ENCODE results near the gene PIP5K1B. TPM values are rescaled to one million over a fixed set of nuclear protein-coding genes. Genes with fewer than 3 reads are reported as not detected.

PIP5K1B gene
- total and polyA plus RNA-seq, 7 donors: 10.3 to 72.6 (median 23.5) TPM

GRCh38 chr9:68819065-68819464 is 114.0 kb downstream of the PIP5K1B start:
- WGBS, 2 donors: 97 to 100% methylated on average over 2 of the region's 2 CpGs

GRCh38 chr9:68821911-68822310 is 116.9 kb downstream of the PIP5K1B start:
- no peak overlapping the region for H3K27ac ChIP-seq
- H3K27me3 ChIP-seq: no peaks in the 10 kb centered on the region
- H3K4me3 ChIP-seq: no peak overlapping the region
- TF ChIP-seq EP300 (IDR thresholded peaks at IDR 0.05) (no peak), POLR2AphosphoS5 (IDR thresholded peaks at IDR 0.05) (no peak), POLR2A (IDR thresholded peaks at IDR 0.05) (no peak)
- TF ChIP-seq, protein P1, sequence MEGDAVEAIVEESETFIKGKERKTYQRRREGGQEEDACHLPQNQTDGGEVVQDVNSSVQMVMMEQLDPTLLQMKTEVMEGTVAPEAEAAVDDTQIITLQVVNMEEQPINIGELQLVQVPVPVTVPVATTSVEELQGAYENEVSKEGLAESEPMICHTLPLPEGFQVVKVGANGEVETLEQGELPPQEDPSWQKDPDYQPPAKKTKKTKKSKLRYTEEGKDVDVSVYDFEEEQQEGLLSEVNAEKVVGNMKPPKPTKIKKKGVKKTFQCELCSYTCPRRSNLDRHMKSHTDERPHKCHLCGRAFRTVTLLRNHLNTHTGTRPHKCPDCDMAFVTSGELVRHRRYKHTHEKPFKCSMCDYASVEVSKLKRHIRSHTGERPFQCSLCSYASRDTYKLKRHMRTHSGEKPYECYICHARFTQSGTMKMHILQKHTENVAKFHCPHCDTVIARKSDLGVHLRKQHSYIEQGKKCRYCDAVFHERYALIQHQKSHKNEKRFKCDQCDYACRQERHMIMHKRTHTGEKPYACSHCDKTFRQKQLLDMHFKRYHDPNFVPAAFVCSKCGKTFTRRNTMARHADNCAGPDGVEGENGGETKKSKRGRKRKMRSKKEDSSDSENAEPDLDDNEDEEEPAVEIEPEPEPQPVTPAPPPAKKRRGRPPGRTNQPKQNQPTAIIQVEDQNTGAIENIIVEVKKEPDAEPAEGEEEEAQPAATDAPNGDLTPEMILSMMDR (IDR thresholded peaks at IDR 0.05): no peak
- intact Hi-C loops (cut with DNase I): no loop called here
- 84 to 90% methylated on average over 2 of the region's 2 CpGs for WGBS, 2 donors
- no peaks in the 10 kb centered on the region for H3K36me3 ChIP-seq
- no peaks in the 10 kb centered on the region for H3K9me3 ChIP-seq
- peaks cover 0 to 4% (median 2%) of the 10 kb centered on the region in 4 donors for H3K4me1 ChIP-seq
- DNase-seq: no peak

More at GRCh38 chr9:68819065-68819464, 114.0 kb downstream of the PIP5K1B start:
- Histone ChIP-seq H3K4me1 (peaks cover 0 to 4% (median 0%) of the 10 kb centered on the region in 4 donors), H3K4me3 (no peak overlapping the region), H3K36me3 (no peaks in the 10 kb centered on the region), H3K27ac (no peak overlapping the region), H3K27me3 (no peaks in the 10 kb centered on the region), H3K9me3 (no peaks in the 10 kb centered on the region)
- intact Hi-C loops (cut with DNase I): loop anchor here (5.0 kb wide), 1 partner anchor 43 kb away; no protein-coding TSS in a partner anchor
- DNase-seq: no peak
- TF ChIP-seq POLR2A (IDR thresholded peaks at IDR 0.05) (no peak), POLR2AphosphoS5 (IDR thresholded peaks at IDR 0.05) (no peak), EP300 (IDR thresholded peaks at IDR 0.05) (no peak)
- TF ChIP-seq, protein P1 (IDR thresholded peaks at IDR 0.05): no peak

GRCh38 chr9:68822596-68823165 is 117.6 kb downstream of the PIP5K1B start:
- DNase-seq: no peak
- intact Hi-C loops (cut with DNase I): no loop called here
- WGBS, 2 donors: 62 to 67% methylated on average over 6 of the region's 6 CpGs
- TF ChIP-seq, protein P1 (IDR thresholded peaks at IDR 0.05): no peak
- no peak for TF ChIP-seq POLR2AphosphoS5 (IDR thresholded peaks at IDR 0.05)
- TF ChIP-seq EP300 (IDR thresholded peaks at IDR 0.05): no peak
- no peak for TF ChIP-seq POLR2A (IDR thresholded peaks at IDR 0.05)
- Histone ChIP-seq H3K4me1 (peaks cover 0 to 4% (median 0%) of the 10 kb centered on the region in 4 donors), H3K36me3 (no peaks in the 10 kb centered on the region), H3K27me3 (no peaks in the 10 kb centered on the region), H3K4me3 (no peak overlapping the region), H3K27ac (no peak overlapping the region), H3K9me3 (no peaks in the 10 kb centered on the region)

DNA sequence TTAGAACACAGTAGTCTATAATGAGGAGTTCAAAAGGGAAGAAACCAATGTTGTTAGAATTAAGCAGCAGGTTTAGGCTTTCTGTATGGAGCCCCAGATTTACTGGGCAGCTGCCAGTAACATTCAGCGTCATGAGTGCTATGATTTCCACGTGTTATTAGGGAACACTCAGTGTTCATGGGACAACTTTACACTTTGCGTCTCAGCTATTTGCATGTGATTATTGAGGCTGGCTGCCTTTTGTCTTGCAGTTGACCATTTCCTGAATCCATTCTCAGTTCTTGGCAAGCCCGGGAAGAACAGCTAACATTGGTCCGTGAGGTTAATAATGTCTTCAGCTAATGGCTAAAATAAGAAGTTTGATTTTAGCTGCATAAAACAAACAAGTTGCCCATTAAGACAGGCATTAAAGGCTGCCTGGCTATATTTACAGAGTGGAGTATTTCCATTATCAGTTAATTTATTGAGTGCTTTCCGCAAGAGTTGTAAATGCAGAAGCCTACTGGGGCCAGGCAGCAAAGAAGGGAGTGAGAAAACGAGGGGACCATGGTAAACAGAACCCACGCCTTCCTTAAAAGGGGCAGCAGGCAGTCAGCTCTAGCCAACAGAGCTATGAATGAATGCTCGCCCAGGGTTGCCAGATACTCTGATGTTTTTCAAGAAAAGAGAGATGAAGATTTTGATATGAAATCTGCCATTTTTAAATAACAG is 120.9 kb downstream of the PIP5K1B start:
- no peak for DNase-seq
- H3K4me3 ChIP-seq: no peak overlapping the region
- no peaks in the 10 kb centered on the region for H3K36me3 ChIP-seq
- H3K4me1 ChIP-seq: peaks cover 0 to 4% (median 0%) of the 10 kb centered on the region in 4 donors
- H3K27me3 ChIP-seq: no peaks in the 10 kb centered on the region
- peak overlapping the region in 2 of 4 donors; percentile 19 to 45 for H3K27ac ChIP-seq
- intact Hi-C loops (cut with DNase I): loop anchor here (5.0 kb wide), 1 partner anchor 41 kb away; no protein-coding TSS in a partner anchor
- TF ChIP-seq EP300 (IDR thresholded peaks at IDR 0.05) (peak in 1 of 4 donors; percentile 59), POLR2A (IDR thresholded peaks at IDR 0.05) (no peak)
- 80 to 85% methylated on average over 9 of the region's 9 CpGs for WGBS, 2 donors
- H3K9me3 ChIP-seq: no peaks in the 10 kb centered on the region

Data from sigmoid colon (tissue), 7 donors.